OCI-LY7 (cell line): ENCODE data around the gene DESI1.

Experiments
- CTCF ChIP-seq: fragments of 200-600 bp; sonication (generic); conservative IDR thresholded peaks from 2 replicates; pipeline ENCODE4 v1.5.1; 2014; ENCODE audit warnings: mild to moderate bottlenecking, antibody characterized with exemption, low read length, moderate library complexity, mixed read lengths
- EZH2phosphoT487 ChIP-seq: fragments of 200-600 bp; sonication (generic); IDR thresholded peaks from 2 replicates; pipeline ENCODE4 v1.6.1; 2018; ENCODE audit warnings: low read depth, borderline replicate concordance, mild to moderate bottlenecking, mixed run types, antibody characterized with exemption, low read length, moderate library complexity, mixed read lengths

GRCh38 chr22:41575533-41575932 lies 45.3 kb downstream of the DESI1 start:
- TF ChIP-seq CTCF (no peak), EZH2phosphoT487 (no peak)
